Renal pelvis (tissue), 4 donors: ENCODE data around the gene TRPM3. TPM values are rescaled to one million over a fixed set of nuclear protein-coding genes. Genes with fewer than 3 reads are reported as not detected.
"Not testable (repeated sequence)": the region's sequence is repeated elsewhere in the genome, so short reads cannot be mapped to it uniquely, and the experiment has no call there.

Source experiments
- DNase-seq: peaks from one replicate; pipeline ENCODE4 v3.0.0-alpha.2; 2013
- polyA plus RNA-seq, 3 donors: library from polyadenylated mRNA; unstranded; fragments of 120-200 nt; gene quantifications; one replicate each; pipeline ENCODE4 v1.2.1, GENCODE V29; 2013; ENCODE audit not compliant: insufficient read length in 3 of 3

TRPM3 gene
- polyA plus RNA-seq, 3 donors = 11.2 to 17.9 (median 16.3) TPM

DNA sequence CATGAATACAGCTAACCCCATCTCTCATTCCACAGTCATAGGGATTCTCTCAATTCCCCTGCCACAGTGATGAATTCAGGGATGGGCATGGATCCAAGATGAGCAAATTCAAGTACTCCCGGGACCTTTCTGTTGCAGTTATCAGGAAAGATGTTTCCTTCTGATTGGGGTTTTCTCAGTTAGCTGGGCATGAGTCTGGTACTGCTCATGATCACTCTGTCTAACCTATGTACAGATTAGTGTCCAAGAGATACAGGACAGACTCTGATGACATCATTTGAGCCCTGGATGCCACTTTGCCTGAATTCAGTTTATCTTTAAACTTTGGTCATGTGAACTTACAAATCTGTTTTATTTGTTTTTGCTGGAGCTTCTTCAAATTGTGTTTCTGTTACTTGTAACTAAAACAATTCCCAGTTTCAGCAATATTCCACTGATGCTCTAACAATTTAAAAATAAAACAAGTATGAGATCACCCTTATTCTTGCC is 449.2 kb downstream of the TRPM3 start:
- DNase-seq = no peak

DNA sequence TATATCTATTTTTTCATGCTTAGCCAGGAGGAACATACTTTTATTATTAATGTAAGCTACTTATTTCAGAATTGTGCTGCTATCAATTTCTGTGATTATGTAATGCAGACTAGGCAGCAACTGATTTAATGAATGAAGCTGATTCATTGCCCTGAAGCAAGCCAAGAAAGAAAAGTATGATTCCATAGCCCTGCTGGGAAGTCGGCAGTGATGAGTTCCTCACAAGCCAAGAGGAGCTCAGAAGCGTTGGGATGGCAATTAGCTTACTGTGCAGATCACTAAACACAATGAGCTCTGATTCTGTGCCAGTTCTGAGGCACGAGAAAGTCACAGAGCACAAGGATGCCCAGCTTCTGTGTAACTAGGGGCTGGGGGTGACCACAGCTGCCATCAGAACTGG is 452.7 kb downstream of the TRPM3 start:
- no peak for DNase-seq

DNA sequence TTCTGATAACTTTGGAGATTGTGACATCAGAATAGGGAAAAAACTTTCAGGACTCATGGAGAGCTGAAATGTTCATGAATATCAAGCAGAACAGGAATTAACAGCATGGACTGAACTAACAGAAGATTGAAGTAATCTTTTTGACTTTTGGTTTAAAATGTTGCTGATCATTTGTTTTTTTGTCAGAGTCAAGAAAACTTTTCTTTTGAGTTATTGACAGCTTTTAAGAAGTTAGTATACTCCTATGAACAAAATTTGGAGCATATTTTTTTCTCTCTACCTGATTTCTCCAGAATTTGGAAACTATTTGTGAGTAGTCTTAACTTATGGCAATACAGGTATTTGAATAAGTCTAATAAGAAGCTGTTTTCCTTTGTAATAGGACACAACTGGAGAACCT is 462.7 kb downstream of the TRPM3 start:
- no peak for DNase-seq

DNA sequence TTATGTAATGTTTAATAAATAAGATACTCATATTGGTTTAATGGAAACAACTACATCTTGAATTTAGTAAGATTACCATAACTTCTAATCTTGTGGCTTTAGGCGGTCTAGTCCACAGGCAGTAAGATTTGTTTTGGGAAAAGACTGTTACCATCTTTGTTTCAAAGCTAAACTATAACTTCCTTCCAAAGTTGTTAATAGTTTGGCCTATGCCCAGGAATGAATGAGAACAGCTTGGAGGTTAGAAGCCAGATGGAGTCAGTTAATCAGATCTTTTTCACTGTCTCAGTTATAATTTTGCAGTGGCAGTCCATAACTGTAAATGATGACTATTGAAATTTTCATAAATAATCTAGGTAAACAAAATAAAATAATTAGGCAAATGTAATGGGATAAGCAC is 465.1 kb downstream of the TRPM3 start:
- no peak for DNase-seq

DNA sequence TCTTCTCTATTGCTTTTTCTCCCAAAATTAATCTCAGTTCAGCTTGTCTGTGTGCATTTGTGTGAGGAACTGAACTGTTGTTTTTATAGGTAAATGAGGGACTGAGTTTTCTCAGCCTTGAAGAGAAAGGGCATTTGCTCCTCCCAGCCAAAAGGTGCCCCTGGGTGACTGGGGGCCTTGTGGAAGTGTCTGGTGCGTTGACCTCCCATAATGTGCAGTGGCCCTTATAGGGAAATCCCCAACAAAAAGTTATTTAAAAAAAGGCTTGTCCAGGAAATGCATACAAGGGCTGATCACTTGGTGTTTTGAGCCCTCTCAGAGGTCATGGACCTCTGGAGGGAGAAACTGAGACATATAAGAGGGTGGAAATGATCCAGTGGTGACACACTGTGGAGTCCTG is 467.3 kb downstream of the TRPM3 start:
- DNase-seq = no peak

DNA sequence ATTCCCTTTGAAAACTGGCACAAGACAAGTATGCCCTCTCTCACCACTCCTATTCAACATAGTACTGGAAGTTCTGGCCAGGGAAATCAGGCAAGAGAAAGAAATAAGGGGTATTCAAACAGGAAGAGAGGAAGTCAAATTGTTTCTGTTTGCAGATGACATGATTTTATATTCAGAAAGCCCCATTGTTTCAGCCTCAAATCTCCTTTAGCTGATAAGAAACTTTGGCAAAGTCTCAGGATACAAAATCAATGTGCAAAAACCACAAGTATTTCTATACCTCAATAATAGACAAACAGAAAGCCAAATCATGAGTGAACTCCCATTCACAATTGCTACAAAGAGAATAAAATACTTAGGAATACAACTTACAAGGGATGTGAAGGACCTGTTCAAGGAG is 476.8 kb downstream of the TRPM3 start:
- not testable (repeated sequence) for DNase-seq

DNA sequence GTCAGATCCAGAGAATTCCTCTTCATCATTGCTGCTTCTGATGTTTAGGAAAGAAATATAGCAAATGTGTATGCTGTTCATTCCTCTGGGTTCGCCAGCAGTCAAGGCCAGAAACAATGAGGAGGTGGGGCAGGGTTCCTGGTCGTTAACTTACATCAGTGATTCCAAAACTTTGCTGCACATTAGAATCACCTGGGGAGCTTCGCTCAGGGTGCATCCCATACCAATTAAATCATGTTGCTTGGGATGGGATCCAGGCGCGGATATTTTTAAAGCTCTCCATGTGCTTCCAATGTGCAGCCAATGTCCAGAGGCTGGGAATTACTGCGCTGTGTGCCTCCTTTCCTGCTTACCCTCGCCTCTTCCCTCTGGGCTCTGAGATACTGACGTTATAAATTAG is 479.1 kb downstream of the TRPM3 start:
- no peak for DNase-seq

DNA sequence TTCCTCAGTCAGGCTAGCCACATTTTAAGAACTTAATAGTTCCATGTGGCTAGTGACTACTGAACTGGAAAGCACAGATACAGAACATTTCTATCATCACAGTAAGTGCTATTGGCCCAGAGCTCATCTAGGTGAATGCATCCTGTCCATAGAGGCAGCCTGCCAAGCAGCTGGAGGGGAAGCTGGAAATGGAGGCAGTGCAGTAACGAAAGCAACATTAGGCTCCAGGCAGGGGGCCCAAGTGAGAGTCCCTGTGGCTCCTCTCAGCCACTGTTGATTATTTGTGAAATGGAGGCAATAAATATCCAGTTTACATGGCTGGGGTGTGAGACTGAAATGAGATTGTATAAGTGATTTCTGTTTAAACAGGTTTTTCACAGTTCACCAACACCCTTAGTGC is 479.8 kb downstream of the TRPM3 start:
- DNase-seq = no peak

DNA sequence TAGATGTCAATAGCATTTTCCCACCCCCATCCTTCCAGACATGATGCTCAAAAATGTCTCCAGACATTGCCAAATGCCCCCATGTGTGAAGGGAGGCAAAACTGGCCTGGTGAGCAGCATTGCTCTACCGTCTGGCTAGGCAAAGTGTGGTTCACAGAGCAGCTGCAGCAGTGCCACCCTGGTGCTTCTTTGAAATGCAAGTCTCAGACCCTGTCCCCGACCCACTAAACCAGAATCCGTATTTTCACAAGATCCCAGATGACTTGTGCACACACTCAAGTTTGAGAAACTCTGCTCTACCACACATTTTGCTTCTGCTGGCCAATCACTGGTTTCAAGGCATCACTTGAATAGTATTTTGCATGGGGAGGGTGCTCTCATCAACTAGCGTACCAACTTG is 480.4 kb downstream of the TRPM3 start:
- DNase-seq = no peak

DNA sequence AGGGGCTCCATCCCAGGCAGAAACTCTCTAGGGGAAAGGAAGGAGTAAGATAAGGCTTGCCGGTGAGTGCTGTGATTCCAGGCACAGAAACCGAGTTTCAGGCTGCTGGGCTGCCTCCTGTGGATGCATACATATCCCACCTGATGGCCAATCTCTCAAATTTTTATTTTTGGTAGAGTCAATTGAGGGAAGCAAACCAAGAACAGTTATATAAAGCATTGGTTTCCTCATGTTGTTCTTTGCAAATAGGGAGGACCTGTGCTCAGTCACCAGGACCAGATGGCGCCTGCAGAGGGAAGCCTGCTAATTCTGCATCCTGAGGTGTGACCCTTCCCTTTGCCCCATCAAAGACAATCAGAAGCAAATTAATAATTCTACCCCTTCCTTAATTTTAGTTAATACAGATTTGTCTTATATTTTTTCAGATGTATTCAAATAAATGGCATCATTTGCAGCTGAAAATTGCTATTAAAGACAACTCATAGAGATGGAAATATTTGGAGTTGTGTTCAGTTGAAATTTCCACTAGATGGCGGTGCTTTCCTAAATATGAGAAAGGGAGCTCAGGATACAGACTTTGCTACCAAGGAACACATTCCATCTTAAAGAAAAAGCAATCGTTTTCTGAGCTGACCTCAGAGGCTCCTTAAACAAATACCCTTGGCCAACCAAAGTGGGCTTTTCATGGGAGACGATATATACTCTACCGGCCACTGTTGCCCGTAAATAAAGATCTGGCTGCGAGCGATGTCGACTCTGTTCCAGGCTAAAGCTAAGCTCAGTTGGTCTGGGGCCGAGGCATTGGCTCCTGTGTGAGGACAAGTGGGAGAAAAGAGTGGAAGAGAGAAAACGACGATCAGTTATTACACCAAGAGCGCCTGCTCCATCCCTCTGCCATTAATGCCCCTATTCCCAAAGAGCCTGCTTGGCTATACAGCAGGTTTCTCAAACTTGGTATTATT is 481.3 kb downstream of the TRPM3 start:
- DNase-seq = peak; percentile 58

DNA sequence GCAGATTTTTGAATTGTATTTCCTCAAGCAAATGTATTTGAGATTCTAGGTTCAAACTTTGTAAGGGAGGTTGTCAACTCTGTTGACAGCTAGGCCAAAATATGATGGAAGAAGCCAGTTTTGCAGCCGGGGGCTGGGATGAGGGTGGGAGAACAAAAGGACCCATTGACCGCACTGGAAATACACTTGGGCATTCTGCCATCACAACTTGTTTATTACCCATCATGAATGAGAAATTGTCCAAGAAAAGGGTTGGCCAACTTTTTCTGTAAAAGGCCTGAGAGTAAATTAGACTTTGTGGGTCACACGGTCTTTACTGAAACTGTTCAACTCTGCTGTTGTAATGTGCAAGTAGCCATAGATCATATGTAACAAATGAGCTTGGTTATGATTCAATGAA is 485.6 kb downstream of the TRPM3 start:
- no peak for DNase-seq

DNA sequence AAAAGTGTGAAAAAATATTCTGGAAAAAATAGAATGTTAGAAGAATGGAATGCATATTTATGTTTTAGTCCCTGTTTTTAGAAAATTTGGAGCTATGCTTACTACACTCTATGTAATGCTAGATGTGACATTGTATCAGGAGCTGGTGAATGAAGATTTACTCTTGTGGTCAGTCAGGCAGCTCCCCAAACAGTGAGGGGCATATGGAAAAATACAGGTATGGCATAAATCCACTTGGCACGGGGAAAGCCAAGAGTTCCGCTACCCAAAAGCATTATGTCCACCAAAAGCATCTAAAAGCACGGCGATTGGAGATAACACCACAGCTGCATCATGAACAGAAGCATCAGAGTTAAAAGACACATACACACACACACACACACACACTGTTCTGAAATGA is 486.7 kb downstream of the TRPM3 start:
- no peak for DNase-seq

DNA sequence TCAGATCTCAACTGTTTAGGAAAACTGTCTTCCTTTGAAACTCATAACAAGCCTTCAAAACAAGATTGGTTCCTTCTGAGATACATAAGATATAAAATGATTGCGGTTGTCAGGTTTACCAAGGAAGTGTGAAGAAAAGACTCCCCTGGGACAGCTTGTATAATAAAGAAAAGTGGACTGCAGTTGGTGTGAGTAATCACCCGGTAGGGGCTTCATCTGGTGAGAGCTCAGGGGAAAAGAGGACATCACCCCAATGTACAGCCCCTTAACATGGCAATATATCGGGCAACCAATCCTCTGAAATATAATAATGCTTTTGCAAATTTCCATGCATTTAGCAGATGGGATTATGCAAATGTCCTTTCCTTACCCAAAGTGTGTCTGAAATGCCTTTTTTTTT is 490.4 kb downstream of the TRPM3 start:
- DNase-seq = no peak

DNA sequence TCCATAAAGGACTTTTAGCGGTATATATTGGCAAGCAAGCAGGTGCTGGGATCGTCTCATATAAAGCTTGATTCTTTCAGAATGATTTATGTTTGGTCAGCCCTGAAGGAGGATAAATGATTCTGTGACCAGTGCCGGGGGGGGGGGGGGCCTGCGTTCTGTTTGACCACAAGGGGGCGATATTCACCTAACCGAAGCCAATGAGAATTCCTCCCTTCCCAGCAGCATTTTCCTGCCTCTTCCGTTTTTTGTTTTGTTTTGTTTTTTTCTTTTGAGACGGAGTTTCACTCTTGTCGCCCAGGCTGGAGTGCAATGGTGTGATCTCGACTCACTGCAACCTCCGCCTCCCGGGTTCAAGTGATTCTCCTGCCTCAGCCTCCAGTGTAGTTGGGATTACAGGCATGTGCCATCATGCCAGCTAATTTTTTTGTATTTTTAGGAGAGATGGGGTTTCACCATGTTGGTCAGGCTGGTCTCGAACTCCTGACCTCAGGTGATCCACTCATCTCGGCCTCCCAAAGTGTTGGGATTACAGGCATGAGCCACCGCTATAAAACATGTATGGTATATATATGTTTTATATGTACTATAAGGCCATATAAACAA is 492.2 kb downstream of the TRPM3 start:
- not testable (repeated sequence) for DNase-seq

DNA sequence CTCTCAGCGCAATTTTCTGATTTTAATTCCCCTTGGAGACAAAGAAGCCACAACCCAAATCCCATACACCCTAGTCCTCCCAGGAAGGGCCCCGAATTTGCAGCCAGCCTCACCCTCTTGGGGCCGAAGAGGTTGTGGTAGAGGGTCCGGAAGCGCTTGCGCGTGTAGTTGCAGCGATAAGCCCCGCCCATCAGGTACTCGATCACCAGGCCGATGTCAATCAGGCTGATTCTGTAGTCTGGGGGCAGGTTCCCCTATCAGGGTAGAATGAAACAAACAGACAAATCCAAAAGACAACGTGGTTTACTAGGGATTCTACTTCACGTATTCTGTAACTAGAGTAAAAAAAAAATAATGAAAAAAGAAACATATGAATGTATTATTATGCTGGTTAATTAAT is 496.3 kb downstream of the TRPM3 start:
- no peak for DNase-seq

DNA sequence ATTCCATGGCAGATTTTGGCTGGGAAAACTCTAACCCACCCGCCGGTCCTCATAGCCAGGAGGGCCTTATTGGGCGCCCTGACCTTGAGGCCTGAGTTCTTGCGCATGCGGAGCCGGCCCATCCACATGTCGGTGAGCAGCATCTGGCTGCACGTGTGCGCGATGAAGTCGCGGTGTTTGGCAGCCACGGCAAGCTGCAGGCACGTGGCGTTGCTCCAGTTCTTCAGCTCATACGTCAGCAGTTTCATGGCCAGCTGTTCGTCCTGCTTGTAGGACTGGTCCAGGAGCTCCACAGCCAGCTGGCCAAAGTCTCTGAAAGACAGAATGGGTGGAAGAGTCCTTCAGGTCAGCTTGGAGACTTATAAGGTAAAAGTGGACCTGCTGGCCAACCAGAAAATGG is 502.6 kb downstream of the TRPM3 start:
- no peak for DNase-seq

DNA sequence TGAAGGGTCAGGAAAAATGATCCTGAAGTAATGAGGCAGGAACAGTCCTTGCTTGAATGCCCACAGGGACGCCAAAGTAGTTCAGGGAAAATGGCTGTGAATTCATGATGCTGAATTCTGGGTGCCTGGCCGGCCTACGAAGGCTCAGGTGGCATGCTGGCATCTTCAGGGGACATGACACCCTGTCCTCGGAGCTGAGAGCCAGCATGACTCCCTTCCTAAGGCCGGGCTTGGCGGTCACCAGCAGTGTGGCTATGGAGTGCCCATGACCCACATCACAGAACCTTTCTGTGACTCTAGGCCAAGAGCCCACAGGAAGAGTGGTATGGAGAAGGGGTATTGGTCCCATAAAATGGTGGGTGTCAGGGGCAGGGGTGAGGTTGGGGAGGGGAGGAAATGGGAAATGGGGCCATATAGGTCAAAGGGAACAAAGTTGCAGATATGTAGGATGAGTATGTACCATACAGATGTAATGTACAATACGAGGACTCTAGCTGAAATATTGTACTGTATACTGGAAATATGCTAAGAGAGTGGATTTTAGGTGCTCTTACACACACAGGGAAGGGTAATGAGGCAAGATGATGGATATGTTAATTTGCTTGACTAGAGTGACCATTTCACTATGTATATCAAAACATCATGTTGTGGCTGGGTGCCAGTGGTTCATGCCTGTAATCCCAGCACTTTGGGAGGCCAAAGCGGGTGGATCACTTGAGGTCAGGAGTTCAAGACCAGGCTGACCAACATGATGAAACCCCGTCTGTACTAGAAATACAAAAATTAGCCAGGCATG is 504.2 kb downstream of the TRPM3 start:
- no peak for DNase-seq

DNA sequence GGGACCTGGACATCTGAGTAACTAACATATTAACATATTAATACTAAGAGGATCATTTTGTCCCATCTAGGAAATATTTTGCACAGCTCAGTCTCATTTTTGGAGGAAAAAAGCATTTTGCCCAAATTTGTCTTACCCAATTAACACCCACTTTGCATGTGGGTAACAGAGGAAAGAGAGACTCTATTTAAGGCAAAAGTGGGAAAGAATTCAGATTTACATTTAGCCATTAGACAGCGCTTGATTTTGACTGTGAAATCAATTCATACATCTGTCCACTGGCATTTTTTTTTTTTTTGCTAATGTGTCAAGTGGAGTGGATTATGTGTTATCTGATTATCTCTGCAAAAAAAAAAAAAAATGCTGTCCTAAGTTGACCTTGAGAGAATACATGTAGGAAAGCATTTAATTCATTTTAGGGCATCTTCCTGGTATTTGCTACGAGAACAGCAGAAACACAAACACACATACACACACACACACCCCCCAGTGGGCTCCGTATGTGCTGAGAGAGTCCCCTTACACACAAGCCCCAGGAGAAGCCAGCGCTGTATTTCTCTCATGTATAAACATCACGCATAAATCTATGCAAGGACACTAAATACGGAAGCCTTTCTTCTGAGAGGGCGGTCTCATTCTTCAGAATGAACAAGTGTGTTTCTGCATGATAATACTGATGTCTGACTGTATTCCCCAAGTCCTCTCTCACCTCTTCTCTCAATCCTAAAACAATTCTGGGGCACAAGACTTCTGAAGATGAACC is 505.0 kb downstream of the TRPM3 start:
- no peak for DNase-seq

DNA sequence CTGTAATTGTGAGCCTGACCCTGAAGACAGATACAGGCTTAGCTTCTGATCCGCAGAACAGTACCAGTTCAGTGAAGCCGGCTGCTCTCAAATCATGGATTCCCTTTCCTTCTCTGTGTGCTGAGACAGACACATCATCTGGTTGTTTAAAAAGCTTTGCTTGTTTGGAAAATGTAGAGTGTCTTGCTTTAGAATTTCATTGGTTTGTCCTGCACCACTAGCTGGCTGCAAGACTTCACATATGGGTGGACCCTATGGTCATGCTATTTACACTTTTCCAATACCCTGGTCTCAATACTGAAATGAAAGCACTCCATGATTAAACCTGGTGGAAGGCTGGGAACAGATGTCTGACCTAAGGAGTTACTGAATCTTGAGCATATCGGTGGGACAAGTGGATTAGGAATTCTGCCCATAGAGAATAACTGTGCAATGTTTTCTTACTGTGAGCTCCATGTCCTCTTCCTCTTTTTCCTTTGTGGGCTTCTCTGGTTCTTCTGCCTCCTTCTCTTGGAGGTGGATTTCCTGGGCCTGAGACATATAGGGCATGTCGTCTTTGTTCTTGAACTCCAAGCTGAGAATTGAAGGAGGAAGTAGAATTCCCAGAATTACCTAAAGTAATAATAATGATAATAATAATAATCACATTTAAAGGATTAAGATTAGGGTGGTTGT is 505.8 kb downstream of the TRPM3 start:
- no peak for DNase-seq

DNA sequence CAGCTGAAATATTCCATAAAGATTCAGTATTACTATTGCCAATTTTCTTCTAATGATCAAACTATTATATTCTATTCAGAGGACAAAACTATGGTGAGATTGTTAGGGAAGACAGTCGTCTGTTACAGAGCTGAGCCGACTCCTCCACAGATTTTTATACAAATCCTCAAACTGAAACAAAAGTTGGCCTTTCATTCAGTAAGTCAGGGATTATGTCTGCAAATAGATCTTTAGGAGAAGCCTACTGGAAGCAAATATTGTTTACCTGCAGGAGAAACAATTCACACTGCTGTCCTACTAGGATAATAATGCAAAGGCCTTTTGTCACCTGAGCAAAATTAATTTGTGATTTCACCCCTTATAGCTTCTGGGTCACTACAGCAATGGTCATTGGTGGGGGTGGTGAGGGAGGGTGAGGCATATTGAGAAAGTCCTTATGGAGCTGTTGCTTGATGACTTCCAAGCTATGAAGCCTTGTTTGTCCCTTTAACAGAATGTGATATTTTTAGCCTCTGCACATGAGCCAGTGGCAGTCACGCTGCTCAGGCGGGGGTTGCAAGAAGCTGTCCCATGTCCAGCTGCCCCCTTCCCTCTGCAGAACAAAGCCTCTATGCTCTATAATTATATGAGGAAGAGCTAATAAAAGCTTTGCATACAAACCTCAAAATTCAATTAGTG is 506.5 kb downstream of the TRPM3 start:
- DNase-seq = no peak
